OCI-LY1 (cell line): ENCODE data around the gene AJAP1.

Experiments
- EZH2 ChIP-seq: fragments of 200-600 bp; sonication (generic), shearing (Covaris generic); IDR thresholded peaks from 2 replicates; pipeline ENCODE4 v1.8.0; 2017; ENCODE audit warnings: borderline replicate concordance, mixed run types, mild to moderate bottlenecking, antibody characterized with exemption, low read length, moderate library complexity, mixed read lengths
- TF ChIP-seq, protein P1 (sequence below): fragments of 200-600 bp; sonication (generic), shearing (Covaris generic); IDR thresholded peaks from 2 replicates; pipeline ENCODE4 v1.5.1; 2017; ENCODE audit warnings: mild to moderate bottlenecking, antibody characterized with exemption, low read length, moderate library complexity, mixed read lengths

DNA sequence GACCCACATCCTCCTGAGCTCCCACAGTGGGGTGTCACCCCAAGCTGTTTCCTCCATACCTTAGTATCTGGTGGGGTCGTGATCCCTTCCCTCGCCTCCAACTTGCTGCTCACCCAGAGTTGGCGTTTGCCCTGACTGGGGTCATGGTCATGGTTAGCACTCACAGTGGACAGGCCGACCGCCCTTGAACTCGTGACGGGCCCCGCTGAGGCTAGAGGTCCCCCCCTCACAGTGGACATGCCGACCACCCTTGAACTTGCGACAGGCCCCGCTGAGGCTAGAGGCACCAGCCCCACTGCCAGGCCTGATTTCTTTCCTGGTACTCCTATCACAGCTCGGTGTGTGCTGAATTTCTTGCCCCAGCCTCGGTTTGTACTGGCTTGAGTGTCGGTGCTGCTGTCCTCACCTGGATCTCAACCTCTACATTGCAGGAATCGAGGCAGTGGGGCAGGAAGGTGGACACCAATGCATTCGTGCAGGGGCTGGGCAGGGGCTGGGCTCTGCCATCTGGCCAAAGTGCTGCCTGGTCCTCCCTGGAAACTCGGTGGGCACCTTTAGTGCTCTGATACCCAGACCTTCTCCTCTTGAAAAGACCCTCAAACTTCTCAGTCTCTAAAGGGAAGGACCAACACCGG lies 37.5 kb upstream of the AJAP1 start:
- TF ChIP-seq, protein P1, sequence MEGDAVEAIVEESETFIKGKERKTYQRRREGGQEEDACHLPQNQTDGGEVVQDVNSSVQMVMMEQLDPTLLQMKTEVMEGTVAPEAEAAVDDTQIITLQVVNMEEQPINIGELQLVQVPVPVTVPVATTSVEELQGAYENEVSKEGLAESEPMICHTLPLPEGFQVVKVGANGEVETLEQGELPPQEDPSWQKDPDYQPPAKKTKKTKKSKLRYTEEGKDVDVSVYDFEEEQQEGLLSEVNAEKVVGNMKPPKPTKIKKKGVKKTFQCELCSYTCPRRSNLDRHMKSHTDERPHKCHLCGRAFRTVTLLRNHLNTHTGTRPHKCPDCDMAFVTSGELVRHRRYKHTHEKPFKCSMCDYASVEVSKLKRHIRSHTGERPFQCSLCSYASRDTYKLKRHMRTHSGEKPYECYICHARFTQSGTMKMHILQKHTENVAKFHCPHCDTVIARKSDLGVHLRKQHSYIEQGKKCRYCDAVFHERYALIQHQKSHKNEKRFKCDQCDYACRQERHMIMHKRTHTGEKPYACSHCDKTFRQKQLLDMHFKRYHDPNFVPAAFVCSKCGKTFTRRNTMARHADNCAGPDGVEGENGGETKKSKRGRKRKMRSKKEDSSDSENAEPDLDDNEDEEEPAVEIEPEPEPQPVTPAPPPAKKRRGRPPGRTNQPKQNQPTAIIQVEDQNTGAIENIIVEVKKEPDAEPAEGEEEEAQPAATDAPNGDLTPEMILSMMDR, result no peak
- TF ChIP-seq EZH2, result no peak
